ENCODE data around the gene ARHGAP9.
"Not testable (repeated sequence)": the region's sequence is repeated elsewhere in the genome, so short reads cannot be mapped to it uniquely, and the experiment has no call there.

Gene ARHGAP9

GRCh38 chr12:57456145-57456700 is 23.4 kb downstream of the ARHGAP9 start:
- peak; percentile 66 to 67 for DNase-seq

GRCh38 chr12:57455374-57456144 is 24.1 kb downstream of the ARHGAP9 start:
- DNase-seq = no peak

DNA sequence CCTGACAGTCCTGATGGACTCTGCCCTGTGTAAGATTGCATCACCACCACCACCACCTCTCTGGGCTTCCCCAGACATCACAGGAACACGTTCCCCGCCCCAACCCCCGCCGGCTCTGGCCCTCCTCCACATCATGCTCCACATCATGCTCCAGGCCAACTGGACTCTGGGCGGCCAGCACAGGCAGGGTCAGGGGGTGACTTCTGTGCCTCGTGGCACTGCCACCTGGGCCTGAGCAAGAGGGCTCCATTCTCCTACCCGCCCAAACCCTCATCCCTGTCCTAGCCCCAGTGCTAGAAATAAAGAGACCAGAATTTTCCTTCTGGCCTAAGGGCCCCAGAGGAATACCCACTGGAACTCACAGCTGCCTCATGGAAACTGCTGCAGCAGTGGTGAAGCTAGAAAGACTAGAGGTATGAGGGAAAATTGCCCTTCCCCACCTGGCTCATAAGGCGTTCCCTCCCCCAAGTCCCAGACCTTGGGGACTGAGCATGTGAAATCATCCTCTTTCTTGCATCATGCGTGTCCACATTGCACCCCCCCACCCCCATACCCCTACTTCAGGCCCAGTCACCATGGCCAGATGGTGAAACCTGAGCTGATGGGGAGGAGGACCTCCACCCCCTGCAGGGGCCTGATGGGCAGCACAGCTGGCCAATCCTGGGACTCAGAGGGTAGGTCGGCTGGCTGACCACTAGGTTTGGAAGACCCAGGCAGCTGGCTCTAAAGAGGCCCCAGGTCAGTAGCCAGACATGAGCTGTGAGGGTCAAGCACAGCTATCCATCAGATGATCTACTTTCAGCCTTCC is 24.9 kb downstream of the ARHGAP9 start, which contains the start of gene INHBE:
Gene INHBE, plus strand, starts transcription at position 742 of the 808 bp plus-strand sequence. CDS start 230 bp downstream, outside the sequence.
- no peak for DNase-seq

DNA sequence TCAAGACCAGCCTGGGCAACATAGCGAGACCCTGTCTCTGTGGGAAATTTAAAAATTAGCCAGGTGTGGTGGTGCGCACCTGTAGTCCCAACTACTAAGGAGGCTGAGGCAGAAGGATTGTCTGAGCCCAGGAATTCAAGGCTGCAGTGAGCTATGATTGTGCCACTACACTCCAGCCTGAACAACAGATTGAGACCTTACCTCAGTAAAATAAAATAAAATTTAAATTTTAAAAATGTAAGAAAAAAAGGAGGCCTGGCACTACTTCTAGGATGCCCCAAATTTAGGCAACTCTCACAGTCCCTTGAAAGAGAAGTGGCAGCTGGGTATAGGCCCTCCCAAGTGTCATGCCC is 25.5 kb downstream of the ARHGAP9 start:
- DNase-seq = no peak

DNA sequence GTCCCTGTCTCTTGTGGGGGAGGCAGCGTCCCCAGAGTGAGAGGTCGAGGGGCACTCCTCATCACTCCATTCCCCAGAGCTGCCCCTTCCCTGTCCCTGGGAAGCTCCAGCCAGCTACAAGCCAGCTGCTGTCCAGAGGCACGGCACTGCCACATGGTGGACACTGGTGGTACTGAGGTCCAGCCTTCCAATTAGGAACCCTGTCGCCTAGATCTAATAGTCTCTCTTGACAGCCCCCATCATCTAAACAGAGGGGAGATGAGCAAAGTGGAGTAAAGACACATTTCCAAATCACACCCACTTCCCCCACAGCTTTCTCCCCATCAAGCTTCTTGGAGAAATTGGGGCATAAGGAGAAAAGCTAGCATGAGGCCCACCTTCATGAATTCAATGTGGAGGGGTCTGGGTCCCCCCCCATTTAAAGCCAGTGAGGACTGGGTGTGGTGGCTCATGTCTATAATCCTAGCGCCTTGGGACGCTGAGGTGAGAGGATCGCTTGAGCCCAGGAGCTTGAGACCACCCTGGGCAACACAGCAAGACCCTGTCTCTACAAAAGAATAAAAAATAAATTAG is 26.6 kb downstream of the ARHGAP9 start:
- DNase-seq = peak; percentile 42 to 60

GRCh38 chr12:57452181-57452936 is 27.3 kb downstream of the ARHGAP9 start:
- no peak for DNase-seq

DNA sequence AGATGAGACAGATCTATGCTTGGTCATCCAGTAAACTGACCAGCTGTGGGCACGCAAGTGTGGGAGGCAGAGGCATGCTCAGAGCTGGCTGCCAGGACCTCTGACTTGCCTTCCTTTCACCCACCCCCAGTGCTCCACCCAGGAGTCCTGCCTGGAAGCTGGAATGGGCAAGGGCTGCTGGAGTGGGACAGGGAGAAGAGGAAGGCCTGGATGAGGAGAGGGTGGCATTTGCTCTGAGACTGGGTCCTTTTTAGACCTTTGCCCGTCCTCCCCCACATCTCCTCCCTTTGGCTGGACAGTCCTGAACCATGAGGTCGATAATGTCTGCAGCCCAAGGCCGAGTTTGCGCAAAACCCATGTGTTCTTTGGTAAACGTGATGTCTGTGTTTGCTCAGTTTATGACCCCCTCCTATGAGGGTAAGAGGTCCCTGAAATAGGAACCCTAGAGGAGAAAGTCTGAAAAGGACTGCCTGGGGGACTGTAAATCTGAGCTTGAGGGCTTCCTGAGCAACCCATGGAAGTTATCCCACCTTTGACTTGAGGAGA is 28.4 kb downstream of the ARHGAP9 start:
- no peak for DNase-seq

- no peak for DNase-seq
Measured at GRCh38 chr12:57450057-57450456, 29.6 kb downstream of the ARHGAP9 start.

GRCh38 chr12:57449375-57449774 is 30.3 kb downstream of the ARHGAP9 start:
- no peak for DNase-seq

DNA sequence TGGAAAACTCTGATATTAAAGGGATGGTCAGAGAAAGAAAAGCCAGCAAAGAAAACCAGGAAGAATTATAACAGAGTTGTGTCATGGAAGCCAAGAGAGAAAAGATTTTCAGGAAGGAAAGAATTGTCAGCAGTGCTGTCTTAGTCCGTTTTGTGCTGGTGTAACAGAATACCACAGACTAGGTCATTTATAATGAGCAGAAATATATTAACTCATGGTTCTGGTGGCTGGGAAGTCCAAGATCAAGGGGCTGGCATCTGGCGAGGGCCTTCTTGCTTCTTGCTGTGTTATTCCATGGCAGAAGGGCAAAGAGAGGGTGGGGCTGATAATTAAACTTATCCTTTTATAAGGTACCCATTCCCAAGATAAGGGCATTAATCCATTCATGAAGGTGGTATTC is 31.0 kb downstream of the ARHGAP9 start:
- no peak for DNase-seq

DNA sequence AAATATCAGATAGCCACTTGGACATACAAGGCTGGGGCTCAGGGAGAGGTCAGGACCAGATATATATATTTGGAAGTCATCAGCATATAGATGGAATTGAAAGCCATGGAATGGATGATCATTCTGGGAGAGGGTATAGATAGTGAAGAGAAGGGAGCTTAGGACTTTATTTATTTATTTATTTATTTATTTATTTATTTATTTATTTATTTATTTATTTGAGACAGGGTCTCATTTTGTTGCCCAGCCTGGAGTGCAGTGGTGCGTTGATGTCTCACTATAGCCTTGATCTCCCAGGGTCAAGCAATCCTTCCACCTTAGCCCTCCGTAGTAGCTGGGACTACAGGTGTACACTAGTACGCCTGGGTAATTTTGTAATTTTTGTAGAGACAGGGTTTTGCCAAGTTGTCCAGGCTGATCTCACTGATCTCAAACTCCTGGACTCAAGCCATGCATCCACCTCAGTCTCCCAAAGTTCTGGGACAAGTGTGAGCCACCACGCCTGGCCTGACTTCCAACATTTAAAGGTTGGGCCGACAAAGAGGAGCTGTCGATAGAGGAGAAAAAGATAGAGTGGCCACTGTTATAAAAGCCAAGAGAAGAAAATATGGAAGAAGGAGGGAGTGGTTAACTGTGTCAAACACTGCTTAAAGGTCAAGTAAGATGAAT is 33.2 kb downstream of the ARHGAP9 start:
- DNase-seq = no peak

DNA sequence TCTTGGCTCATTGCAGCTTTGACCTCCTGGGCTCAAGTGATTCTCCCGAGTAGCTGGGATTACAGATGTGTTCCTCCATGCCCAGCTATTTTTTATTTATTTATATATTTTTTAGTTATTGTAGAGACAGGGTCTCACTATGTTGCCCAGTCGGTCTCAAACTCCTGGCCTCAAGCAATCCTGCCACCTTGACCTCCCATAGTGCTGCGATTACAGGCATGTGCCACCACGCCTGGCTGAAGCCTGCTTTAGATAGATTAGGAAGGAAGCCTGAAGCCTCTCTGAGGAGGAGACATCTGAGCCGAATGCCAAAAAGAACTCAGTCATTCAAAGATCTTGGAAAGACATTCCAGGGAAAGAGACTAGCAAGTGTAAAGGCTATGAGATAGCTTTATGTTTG is 34.9 kb downstream of the ARHGAP9 start:
- no peak for DNase-seq

DNA sequence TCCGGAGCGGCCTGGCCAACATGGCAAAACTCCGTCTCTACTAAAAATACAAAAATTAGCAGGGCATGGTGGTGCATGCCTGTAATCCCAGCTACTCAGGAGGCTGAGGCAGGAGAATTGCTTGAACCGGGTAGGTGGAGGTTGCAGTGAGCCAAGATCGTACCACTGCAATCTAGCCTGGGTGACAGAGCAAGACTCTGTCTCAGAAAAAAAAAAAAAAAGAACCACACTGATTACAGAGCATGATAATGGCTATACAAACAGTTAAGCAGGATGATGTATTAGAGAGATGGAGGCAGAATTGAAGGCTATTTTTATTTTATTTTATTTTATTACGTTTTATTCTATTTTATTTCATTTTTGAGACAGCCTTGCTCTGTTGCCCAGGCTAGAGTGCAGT is 35.3 kb downstream of the ARHGAP9 start:
- DNase-seq = not testable (repeated sequence)

- DNase-seq = no peak
Measured at GRCh38 chr12:57441846-57442427, 37.7 kb downstream of the ARHGAP9 start.

DNA sequence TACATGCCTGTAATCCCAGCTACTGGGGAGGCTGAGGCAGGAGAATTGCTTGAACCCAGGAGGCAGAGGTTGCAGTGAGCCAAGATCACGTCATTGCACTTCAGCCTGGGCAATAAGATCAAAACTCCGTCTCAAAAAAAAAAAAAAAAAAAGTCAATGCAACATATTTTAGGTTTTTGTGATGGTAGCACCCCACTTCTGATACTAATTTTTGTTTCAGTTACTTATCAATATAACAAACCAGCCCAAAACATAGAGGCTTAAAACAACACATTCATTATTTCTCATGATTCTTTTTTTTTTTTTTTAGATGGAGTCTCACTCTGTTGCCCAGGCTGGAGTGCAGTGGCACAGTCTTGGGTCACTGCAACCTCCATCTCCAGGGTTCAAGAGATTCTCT is 38.3 kb downstream of the ARHGAP9 start:
- not testable (repeated sequence) for DNase-seq

DNA sequence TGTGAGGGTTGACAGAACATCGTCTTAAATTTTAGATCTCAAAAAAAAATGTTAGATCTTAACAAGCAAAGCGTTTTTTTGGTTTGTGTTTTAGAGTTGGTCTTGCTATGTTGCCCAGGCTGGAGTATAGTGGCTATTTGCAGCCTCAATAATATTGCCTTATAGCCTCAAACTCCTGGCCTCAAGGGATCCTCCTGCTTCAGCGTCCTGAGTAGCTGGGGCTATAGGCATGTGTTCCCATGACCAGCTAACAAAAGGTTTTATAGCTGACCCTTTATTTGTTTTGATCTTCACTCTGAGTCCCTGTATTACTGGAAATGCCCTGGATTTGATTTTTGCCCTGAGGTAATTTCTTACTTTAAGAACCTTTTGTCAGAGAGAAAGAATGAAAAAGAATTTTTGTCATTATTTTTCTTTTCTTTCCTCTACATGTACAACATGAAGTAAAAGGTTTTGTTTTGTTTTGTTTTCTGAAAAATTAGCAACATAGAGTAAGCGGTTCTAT is 39.9 kb downstream of the ARHGAP9 start:
- no peak for DNase-seq

GRCh38 chr12:57438400-57438799 is 41.3 kb downstream of the ARHGAP9 start:
- DNase-seq = no peak

- DNase-seq = no peak
Measured at GRCh38 chr12:57435293-57435692, 44.4 kb downstream of the ARHGAP9 start.

DNA sequence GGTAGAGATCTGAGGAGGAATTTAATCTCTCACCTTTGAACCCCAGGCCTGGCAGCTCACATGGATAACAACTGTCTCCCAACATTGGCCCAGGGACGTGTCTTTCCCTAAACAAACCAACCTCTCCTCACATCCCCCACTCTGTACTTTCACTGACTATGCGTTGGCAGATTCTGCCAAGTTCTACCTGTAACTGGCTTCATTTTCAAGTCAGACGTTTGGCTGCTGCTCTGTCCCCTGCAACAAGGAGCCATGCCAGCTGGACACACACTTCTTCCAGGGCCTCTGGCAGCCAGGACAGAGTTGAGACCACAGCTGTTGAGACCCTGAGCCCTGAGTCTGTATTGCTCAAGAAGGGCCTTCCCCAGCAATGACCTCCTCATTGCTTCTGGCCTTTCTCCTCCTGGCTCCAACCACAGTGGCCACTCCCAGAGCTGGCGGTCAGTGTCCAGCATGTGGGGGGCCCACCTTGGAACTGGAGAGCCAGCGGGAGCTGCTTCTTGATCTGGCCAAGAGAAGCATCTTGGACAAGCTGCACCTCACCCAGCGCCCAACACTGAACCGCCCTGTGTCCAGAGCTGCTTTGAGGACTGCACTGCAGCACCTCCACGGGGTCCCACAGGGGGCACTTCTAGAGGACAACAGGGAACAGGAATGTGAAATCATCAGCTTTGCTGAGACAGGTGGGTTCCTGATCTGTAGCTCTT is 45.0 kb downstream of the ARHGAP9 start, which contains the start of gene INHBC:
Gene INHBC, plus strand, starts transcription at position 268 of the 707 bp plus-strand sequence. Its CDS starts 103 bp downstream, at position 371.
- no peak for DNase-seq

- no peak for DNase-seq
Measured at GRCh38 chr12:57433370-57433769, 46.3 kb downstream of the ARHGAP9 start.
